Measurements from ENCODE around the gene CHCHD5. TPM values are rescaled to one million over a fixed set of nuclear protein-coding genes. Genes with fewer than 3 reads are reported as not detected.

Gene CHCHD5
- total and polyA plus RNA-seq, 2 of the 4 experiments (the other 2 are of a cell fraction), result 4.8 to 40.1 TPM

- peak overlapping the region; percentile 76 for H3K4me3 ChIP-seq (ENCODE audit: insufficient read depth, low read depth, low read length)
- H3K9ac ChIP-seq (ENCODE audit: low read depth, low read length), result peak overlapping the region; percentile 71
- H2AFZ ChIP-seq (replicated peaks; ENCODE audit: low read length, poor library complexity), result peak overlapping the region; percentile 99
- peak overlapping the region; percentile 77 to 96; a peak in 3 of 4 replicates for H4K8ac ChIP-seq (ENCODE audit: low read depth in 2 of 2, low read length in 2 of 2)
- peak overlapping the region; percentile 66 for H3K14ac ChIP-seq (replicated peaks; ENCODE audit: low read depth, low read length)
- no TSS peak for BruUV-seq (replicated peaks)
- CTCF ChIA-PET, result interaction anchor here (0.6 kb wide), 1 partner anchor 284 kb away, joined by 3 read pairs; no protein-coding TSS in a partner anchor
- no peak overlapping the region; the same call in 1 of the 2 replicates for H4K5ac ChIP-seq (ENCODE audit: low read depth, low read length)
- in situ Hi-C loops (cut with MboI; ENCODE audit: low sequenced_read_pairs) (no loop called here), intact Hi-C loops (cut with micrococcal nuclease) (loop anchor here (2.0 to 5.0 kb wide), 2 partner anchors 62 to 286 kb away; partner anchors contain the start of gene ZC3H8), dilution Hi-C loops (cut with HindIII; ENCODE audit: low sequenced_read_pairs, unreplicated experiment) (no loop called here)
- H3K4me2 ChIP-seq (ENCODE audit: low read depth, low read length), result peak overlapping the region; percentile 96
- H4K20me1 ChIP-seq (ENCODE audit: insufficient read depth, low read length), result no peaks in the 10 kb centered on the region
- no peaks in the 10 kb centered on the region for H3K9me3 ChIP-seq (ENCODE audit: control insufficient read depth, insufficient read depth, low read length)
- no peaks in the 10 kb centered on the region for H3K4me1 ChIP-seq (ENCODE audit: control insufficient read depth, insufficient read depth, low read length)
- 0 out of 2 replicates have a peak overlapping the region, but pooled peaks have one; percentile 46 for H2AK5ac ChIP-seq (ENCODE audit: low read depth, low read length)
- peaks cover 13 to 35% of the 10 kb centered on the region in 2 experiments for H3K79me1 ChIP-seq (ENCODE audit: low read depth in 1 of 2, low read length in 2 of 2)
- no peak overlapping the region for H2BK15ac ChIP-seq (ENCODE audit: low read depth, low read length)
- POLR2A ChIA-PET (ENCODE audit: unreplicated experiment), result interaction anchor here (0.6 kb wide), 1 partner anchor 103 kb away, joined by 5 read pairs; no protein-coding TSS in a partner anchor
- TF ChIP-seq MXI1 (IDR thresholded peaks at IDR 0.05; ENCODE audit: borderline replicate concordance, low read depth, low read length), result peak; percentile 7; the same call in 1 of the 2 replicates
- no peak for TF ChIP-seq BHLHE40 (IDR thresholded peaks at IDR 0.05; ENCODE audit: low read depth, low read length)
- no peak for TF ChIP-seq SMC3 (IDR thresholded peaks at IDR 0.05; ENCODE audit: low read depth, low read length)
- TF ChIP-seq CTCF (conservative IDR thresholded peaks at IDR 0.05; ENCODE audit: low read depth, low read length), result no peak
- TF ChIP-seq USF2 (IDR thresholded peaks at IDR 0.05; ENCODE audit: low read depth, low read length), result no peak
- H3K18ac ChIP-seq (ENCODE audit: low read depth, low read length), result no peak overlapping the region
- H3K36me3 ChIP-seq (ENCODE audit: control insufficient read depth, insufficient read depth, low read length), result peaks cover 2% of the 10 kb centered on the region; the same call in 1 of the 2 replicates
- no peak overlapping the region for H4K91ac ChIP-seq (ENCODE audit: insufficient read depth, low read depth, low read length)
- H2BK5ac ChIP-seq (ENCODE audit: low read depth, low read length, poor library complexity, severe bottlenecking), result no peak overlapping the region
- no peak overlapping the region; the same call in 1 of the 2 replicates for H3K27ac ChIP-seq (ENCODE audit: insufficient read depth, low read length)
- peak overlapping the region; percentile 54; the same call in 1 of the 2 replicates for H3K56ac ChIP-seq (ENCODE audit: extremely low read depth, insufficient read depth, low read length)
- no peak overlapping the region for H2BK120ac ChIP-seq (ENCODE audit: low read depth, low read length)
- 0 out of 2 replicates have a peak, but pooled peaks cover 2% of the 10 kb centered on the region for H3K9me1 ChIP-seq (ENCODE audit: insufficient read depth, low read length)
- H3K27me3 ChIP-seq (ENCODE audit: control insufficient read depth, insufficient read depth, low read length), result no peaks in the 10 kb centered on the region
- ATAC-seq (ENCODE audit: low read depth) (peak; percentile 10), DNase-seq (peak; percentile 16)
- peak overlapping the region; percentile 76 for H2AK9ac ChIP-seq (replicated peaks; ENCODE audit: low read depth, low read length, poor library complexity)
- H2BK20ac ChIP-seq (ENCODE audit: low read depth, low read length), result no peak overlapping the region
- peak overlapping the region; percentile 87 for H3K23ac ChIP-seq (ENCODE audit: low read depth, low read length)
- WGBS, 2 experiments (ENCODE audit: extremely low coverage in 2 of 2, insufficient read length in 1 of 2), result 5% methylated on average over 11 of the region's 18 CpGs; no CpG with 5 or more reads in 1 of the 2 experiments
- H3K4ac ChIP-seq (ENCODE audit: low read depth, low read length), result peak overlapping the region; percentile 61; the same call in 1 of the 2 replicates
Measured at GRCh38 chr2:112542984-112543661, 41.3 kb upstream of the CHCHD5 start.

Measured in IMR-90 (cell line).